HG02610 (cell line): ENCODE data around the gene CTDP1.

Experiments used
- ATAC-seq: cut with Tn5 transposase; IDR thresholded peaks from one replicate; pipeline ENCODE4 v1.9.1; 2021; ENCODE audit warnings: mild to moderate bottlenecking, moderate library complexity; ENCODE audit not compliant: unreplicated experiment

CTDP1 gene

DNA sequence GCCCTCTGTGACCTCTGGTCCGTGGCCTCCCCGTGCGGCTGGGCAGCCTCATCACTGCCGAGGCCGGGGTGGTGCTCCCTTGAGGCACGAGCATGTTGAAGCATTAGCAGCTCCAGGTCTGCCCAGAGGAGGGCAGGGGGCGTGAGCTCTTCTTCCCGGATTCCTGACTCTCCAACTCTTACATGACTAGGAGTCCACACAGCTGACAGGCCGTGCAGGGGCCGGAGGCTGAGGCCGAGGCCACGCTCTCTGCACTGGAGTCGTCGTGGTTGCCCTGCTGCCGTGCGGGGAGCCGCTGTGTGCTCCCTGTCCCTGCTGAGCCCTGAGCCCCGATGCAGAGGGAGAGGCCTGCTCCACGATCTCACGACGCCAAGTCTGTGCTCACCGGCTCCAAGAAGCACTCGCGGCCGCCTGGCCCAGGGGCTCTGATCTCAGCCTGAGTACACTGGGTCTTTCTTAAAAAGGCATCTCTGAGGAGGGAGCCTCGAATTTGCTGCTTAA, 98.7 kb downstream of the CTDP1 start:
- no peak for ATAC-seq

GRCh38 chr18:79779021-79779699, 99.6 kb downstream of the CTDP1 start:
- no peak for ATAC-seq

DNA sequence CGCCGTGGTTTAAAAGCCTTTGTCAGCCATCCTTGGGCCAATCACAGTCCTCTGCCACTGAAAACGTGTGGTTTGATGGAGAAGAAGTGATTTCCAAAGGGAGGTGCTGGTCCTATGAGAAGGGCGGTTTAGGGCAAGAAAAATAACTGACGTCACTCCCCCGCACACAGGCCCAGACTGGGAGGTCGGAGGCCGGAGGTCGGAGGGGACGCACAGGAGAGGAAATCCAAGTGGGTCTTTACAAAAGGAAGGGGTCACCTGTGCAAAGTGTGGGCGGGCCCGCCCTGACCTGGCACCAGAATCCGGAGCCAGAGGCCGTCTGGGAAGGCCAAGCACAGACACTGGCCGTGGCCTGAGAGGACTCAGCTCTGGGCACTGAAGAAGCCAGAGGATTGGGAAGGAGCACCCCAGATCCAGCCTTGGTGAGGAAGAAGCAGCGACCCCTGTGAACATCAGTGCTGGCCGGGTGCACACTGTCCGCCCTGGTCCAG, 100.1 kb downstream of the CTDP1 start:
- no peak for ATAC-seq

- ATAC-seq: no peak
Measured at GRCh38 chr18:79780547-79780946, 100.9 kb downstream of the CTDP1 start.

DNA sequence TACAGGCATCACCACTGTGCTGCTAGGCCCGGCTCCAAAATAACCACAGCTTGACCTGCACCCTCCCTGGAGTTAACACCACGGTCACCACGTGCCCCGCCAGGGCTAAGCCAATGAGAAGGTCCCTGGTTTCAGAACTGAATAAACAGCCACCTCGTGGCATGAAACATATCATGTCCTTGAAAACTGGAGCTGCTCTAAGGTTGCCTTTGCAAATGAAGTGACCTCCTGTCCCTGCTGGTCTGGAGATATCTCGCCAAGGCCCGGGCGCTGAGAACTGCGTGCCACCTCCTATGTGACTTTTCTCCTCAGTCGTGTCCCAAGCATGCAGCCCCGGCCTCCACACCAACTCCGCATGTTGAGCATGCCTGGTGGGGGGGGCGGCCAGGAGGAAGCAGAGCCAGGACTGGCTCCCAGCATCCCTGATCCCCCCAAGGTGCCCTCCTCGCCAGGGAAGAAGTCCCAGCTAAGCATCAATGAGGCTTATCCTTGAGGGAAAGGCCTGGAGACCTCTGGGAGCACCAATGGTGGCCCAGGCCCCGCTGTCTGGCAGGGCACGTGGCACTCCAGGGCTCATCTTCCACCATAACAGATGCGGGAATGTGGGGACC, 101.8 kb downstream of the CTDP1 start:
- no peak for ATAC-seq

GRCh38 chr18:79782566-79783308, 103.1 kb downstream of the CTDP1 start:
- ATAC-seq: no peak

- no peak for ATAC-seq
Measured at GRCh38 chr18:79784071-79784913, 104.7 kb downstream of the CTDP1 start.

GRCh38 chr18:79784965-79785770, 105.6 kb downstream of the CTDP1 start:
- no peak for ATAC-seq

- no peak for ATAC-seq
Measured at GRCh38 chr18:79785831-79786230, 106.2 kb downstream of the CTDP1 start.

DNA sequence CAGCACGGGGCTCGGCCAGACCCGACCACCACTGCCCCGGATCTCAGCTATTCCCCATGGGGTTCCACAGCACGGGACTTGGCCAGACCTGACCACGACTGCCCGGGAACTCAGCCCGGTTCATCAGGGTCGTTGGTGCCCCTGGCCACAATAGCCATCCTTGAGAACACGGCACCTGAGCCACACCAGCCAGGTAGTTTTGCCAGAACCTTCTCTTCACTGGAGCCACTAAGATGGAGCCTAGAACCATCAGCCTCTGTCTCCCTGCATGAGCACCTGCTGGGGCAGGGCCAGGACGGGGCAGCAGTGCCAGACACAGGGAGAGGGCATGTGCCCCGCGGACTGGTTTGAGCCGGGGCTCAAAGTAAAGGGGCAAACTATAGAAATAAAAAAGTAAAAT, 106.7 kb downstream of the CTDP1 start:
- no peak for ATAC-seq

DNA sequence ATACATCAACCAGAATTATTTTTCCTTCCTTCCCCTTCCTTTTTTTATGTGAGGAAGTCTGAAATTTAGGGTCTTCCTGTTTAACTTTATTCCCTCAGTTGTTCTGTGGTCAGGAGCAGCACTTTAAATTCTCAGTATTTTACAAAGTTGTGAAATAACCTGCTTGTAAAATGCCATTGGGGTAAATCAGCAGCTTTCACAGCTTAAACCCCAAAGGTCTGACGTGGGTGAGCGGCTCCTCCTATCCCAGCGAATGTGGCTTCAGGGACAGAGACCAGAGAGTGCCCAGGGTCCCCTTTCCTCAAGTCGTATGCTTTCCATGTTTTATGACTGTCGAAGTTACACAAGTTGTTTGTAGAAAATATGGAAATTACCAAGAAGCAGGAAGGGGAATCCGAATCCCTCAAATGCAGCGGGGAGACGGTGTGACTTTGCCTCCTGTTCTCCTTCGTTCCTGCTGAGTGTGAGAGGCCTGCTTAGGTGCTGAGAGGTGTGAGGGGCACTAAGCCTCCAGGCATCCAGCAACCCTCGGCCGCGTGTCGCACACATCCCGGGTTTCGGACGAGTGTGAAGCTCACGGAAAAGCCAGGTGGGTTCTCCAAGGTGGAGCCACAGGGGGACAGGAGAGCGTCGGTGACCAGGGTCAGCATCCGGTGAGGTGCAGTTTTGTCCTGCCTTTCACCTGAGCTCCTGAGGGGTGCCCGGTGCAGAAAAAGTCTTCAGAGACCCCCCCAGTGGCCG, 107.4 kb downstream of the CTDP1 start:
- ATAC-seq: no peak

DNA sequence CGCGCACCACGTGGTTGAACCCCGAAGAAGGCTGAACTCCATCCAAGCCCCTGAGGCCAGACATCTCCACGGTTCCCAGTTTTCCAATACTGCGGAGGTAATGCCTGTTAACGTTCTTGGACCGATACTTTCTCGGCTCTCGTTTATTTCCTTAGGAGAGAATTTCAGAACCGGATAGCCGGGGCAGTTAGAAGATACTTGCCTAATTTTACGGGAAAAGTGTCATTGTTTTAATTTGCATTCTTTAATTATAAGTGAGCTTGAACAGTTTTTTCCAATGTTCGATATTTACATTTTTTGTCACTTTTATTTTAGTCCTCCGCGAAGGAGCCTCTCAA, 107.9 kb downstream of the CTDP1 start:
- no peak for ATAC-seq

- ATAC-seq: no peak
Measured at GRCh38 chr18:79787865-79788733, 108.5 kb downstream of the CTDP1 start.

DNA sequence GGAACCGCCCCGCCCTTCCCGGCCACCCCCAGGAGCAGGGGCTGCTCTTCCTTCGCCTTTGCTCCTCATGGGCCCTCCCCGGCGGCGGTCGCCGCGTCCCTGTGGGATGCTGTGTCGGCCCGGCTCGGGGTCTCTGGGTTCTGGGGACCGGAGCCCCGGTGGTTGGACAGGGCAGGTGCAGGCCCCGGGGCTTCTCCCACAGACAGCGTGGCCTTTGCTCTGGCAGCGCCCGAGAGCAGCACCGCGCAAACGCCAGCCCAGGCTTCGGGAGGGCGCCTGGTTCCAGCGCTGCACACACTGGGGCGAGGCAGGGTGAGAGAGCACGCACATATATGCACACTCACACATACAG, 109.1 kb downstream of the CTDP1 start:
- no peak for ATAC-seq

- no peak for ATAC-seq
Measured at GRCh38 chr18:79789091-79789891, 109.7 kb downstream of the CTDP1 start.

DNA sequence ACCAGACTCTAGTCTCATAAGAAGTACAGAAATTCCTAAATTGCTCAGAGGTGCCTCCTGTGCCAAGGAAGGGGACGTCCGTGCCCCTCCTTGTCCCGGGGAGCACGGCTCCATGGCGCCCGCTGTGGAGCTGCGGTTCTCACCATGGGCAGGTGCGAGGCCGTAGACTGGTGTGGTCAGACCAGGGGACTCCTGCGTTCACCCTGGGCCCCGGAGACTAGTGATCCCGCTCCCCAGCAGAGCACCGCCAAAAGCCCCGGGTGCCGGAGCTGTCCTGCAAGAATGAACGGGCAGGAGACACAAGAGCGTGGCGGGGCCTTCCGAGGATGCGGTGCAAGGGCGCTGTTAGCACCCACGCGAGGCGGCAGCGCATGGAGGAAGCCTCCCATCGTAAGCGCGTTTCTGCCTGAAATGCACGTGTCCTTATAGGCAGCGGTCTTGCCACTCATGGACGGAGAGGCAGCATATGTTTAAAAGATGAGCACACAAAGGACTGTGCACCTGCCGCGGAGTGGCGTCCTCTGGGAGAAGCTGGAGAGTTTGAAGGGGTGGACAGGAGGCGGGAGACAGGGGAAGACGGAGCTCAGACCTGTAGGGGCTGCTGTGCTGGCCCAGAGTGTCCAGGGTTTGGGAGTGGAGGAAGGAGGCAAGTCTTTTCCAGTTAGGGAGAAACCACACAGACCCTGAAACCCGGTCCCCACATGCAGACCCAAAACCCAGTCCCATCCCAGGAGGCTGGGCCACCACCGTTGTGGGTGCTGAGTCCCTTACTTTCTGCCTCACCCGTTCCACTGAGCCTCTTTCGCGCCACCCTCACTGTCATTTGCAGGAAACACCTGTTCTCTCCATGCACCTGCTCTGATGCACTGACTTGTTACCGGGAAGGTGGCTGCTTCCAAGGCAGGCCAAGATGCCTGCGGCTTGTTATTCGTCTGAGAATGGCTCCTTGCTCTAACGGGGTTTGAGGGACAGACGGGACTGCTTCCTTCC, 110.6 kb downstream of the CTDP1 start:
- no peak for ATAC-seq
